GM20000 (cell line): ENCODE results near the gene UVRAG.
A peak's percentile ranks its signal among the peaks of the same experiment; 100 is the strongest.

ENCODE experiments used
- DNase-seq: peaks from one replicate; pipeline ENCODE4 v3.0.0; 2012; ENCODE audit warnings: low spot score
- CTCF ChIP-seq: IDR thresholded peaks from 2 replicates; pipeline ENCODE4 v1.5.1; 2012; ENCODE audit warnings: mild to moderate bottlenecking, control low read depth; ENCODE audit errors: extremely low read depth, missing control alignments

UVRAG gene

DNA sequence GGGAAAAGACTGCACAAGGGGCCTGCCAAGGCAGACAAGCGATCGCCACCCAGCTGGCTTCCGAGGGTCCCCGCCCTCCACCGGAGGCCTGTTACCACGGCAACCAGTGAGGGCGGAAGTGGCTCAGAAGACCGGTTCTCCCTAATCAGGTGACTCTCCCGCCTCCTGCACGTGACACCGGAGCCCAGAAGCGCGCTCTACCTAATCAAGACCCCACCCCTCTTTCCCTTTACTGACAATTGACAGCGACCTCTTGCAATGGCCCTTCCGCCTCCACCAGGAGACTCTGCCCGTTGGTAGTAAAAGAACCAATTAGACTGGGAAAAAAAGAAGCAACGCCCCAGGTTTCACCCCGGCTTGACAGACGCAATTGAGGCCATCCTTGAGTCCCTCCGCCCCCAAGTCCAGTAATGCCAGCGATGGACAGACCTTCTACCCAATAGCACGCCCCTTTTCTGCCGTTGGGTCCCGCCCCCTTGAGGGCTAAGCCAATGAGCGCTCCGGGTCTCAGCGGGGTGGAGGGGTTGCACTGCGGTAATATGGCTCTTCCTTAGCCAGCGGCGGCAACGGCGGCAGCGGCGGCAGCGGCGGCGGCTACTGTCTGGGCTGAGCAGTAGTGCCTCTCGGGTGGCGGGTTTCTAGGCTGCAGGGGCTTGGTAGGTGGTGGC is at the start of gene UVRAG:
UVRAG (plus strand) TSS at position 534 of the 668 bp plus-strand sequence. CDS start 198 bp downstream, outside the sequence.
- peak; percentile 96 for DNase-seq

GRCh38 chr11:75766443-75767227 is 48.4 kb upstream of the UVRAG start:
- DNase-seq, result peak; percentile 72
- TF ChIP-seq CTCF, result no peak

More for the DNA sequence above, at the start of gene UVRAG:
- TF ChIP-seq CTCF, result no peak

GRCh38 chr11:75767228-75767572 is 47.8 kb upstream of the UVRAG start:
- DNase-seq, result no peak
- TF ChIP-seq CTCF, result no peak

- TF ChIP-seq CTCF, result no peak
- no peak for DNase-seq
These were observed 47.3 kb upstream of the UVRAG start for GRCh38 chr11:75767793-75768111.

DNA sequence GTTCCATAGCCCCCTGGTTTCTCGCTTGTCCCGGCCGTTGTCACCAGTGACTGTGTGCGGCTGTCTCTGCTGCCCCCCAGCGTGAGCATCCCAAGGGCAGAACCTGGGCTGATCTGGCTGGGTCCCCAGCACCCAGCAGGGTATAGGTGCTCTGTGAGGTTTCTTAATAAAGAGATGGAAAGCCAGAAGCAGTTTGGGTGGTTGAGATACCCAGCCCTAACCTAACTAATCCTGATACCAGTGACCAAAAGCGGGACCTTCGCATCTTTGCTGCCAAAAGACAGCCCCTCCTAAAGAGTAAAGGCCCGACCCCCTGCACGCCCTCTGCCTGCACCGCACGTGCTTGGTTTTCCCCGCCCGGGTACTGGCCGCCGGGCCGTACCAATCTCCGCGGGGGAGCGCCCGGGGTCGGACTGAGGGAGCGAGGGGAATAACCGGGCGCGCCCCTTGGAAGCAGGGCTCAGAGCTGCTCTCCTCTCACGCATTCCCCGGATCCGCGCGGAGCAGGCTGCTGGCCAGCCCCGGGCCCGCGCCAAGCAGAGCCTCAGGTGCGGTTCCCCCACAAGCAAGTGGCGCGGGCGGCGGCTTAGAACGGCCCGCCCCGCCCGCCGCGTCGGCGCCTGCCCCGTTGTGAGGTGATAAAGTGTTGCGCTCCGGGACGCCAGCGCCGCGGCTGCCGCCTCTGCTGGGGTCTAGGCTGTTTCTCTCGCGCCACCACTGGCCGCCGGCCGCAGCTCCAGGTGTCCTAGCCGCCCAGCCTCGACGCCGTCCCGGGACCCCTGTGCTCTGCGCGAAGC is 46.7 kb upstream of the UVRAG start, which contains the start of gene DGAT2:
DGAT2 (plus strand) TSS at position 667 of the 797 bp plus-strand sequence. CDS start 214 bp downstream, outside the sequence.
- peak; percentile 92 for DNase-seq
- no peak for TF ChIP-seq CTCF

DNA sequence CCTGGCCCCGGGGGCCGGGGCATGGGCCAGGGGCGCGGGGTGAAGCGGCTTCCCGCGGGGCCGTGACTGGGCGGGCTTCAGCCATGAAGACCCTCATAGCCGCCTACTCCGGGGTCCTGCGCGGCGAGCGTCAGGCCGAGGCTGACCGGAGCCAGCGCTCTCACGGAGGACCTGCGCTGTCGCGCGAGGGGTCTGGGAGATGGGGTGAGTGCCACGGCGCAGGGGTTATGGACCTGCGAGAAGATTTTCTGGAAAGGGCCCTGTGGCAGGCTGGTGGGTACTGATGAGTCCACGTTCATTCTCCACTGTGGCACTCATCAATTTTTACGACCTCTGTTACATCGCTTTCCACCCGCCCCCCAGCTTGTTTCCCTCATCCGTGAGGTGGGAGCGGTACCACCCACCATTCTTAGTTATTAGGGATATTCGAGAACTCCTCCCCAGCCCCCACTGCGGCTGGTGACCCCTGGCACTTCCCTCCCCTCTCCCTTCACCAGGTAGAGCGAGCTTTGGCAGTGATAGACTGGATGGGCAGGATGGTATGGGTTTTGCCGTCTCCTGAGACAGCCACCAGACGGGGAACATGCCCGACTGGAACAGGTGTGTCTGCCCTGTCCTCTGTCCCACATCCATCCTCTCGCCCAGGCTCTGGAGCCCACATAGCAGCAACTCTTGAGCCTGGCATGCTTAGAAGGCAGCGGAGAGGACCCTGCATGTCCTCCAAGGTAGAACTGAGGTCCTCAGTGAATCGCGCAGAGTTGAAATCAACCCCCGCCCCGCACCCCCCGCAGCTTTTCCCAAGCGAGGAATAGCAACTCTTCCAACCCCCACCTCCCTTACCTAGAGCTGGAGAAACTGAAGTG is 45.9 kb upstream of the UVRAG start:
- TF ChIP-seq CTCF, result no peak
- DNase-seq, result no peak
